HG03135 (cell line): Measurements from ENCODE around the gene NKX6-2.
"Not testable (repeated sequence)": the region's sequence is repeated elsewhere in the genome, so short reads cannot be mapped to it uniquely, and the experiment has no call there.

Experiments used
- ATAC-seq: cut with Tn5 transposase; IDR thresholded peaks from one replicate; pipeline ENCODE4 v1.9.1; 2021; ENCODE audit warnings: mild to moderate bottlenecking, moderate library complexity; ENCODE audit not compliant: unreplicated experiment

Gene NKX6-2

GRCh38 chr10:132785723-132786475 is at the start of gene NKX6-2:
Gene NKX6-2 (minus strand): TSS chr10:132786147. CDS start chr10:132785948, 199 bp downstream.
- ATAC-seq: no peak

GRCh38 chr10:132834891-132835847 is 49.2 kb upstream of the NKX6-2 start:
- ATAC-seq: no peak

DNA sequence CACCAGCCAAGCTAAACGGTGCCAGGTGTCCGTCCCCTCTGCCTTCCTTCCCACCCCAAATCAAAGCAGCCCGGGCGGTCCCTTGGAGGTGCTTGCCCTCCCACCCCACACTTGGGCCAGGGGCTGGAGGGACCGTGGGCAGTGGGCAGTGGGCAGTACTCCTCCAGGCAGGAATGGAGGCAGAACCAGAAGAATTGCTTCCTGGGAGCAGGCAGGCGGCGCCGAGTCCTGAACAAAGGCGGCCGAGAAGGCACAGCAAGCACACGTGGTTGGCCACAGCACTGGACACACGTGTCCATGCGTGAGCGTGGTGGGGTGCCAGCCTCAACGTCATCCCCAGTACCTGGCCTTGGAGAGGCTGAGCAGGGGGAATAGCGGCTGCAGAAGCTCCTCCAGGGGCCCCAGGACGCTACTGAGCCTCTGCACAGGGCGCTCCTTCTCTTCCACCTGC is 48.4 kb upstream of the NKX6-2 start:
- ATAC-seq: no peak

DNA sequence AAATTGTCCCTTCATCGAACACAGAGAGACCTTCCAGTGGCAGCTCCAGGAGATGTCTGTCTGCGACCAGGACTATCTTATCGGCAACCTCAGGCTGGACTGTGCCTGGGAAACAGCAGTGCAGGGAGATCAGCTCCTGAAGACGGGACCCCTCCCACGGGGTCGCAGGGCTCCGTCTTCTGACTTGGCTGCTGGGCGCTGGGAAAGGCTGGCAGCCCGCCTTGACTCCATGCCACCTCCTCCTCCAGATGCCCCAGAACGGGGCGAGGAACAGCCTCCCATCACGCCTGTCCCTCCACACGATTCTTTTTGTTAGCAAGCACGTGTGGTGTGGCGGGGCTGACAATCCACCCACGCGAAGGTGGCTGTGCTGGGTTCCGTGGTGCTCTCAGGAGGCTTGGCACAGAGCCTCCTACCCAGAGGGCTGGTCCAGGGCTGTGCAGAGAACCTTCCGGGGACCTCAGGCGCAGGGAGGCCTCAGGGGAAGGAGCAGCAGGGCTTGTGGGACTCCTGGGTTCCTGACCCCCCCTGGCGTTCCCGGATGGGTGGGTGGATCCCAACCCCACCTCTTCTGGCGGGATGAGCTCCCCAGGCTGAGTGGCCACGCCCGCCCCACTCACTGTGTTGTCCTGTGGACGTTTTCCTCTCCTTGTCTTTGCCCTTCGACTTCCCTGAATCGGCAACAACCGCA is 47.6 kb upstream of the NKX6-2 start:
- ATAC-seq: no peak

GRCh38 chr10:132832186-132832969 is 46.4 kb upstream of the NKX6-2 start:
- no peak for ATAC-seq

DNA sequence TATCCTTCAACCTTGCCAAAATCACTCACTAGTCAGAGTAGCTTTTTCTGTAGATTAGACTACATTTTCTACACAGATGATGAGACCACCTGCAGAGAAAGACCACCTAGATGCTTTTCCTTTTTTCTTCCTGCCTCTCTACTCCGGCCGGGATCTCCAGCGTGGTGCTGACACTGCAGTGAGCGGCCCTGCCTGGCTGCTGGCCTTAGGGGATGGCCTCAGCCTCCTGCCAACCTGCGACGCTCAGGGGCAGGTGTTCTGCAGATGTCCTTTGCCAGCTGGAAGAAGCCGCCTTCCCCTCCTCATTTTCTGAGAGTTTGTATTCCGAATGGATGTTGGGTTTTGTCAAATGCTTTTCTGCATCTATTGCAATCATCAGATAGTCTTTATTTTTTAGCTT is 43.5 kb upstream of the NKX6-2 start:
- no peak for ATAC-seq

DNA sequence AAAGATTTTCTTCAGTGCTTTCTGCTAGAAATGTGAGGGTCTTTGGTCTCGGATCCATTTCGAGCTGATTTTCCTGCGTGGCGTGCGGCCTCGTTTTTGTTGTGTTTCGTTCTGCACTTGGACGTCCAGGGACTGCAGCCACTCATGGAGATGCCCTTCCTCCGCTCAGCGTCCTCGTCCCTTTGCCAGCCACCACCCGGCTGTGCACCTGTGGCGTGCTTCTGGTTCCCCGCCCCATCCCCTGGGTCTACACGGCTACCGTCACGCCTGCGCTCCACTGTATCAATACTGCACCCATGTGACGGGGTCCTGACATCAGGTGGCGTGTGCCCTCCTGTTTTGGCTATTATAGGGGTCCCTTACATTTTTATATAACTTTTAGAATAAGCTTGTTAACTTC is 42.7 kb upstream of the NKX6-2 start:
- ATAC-seq: no peak

- no peak for ATAC-seq
Measured at GRCh38 chr10:132827861-132828539, 42.1 kb upstream of the NKX6-2 start.

DNA sequence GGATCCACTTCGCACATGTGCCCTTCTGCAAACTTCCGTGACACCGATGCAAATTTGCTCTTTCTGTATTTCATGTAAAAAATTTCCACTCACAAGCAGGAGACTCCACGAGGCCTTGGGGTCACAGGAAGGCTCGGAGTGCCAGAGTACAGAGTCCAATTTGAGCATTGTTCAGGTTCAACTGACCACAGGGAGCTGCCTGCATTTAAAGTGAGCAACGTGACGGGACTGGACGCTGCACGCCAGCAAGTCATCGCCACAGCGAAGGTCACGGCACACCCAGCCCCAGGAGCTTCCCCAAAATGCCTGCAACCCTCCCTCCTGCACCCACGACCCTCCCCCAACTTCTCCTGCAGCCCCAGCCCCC is 41.5 kb upstream of the NKX6-2 start:
- ATAC-seq: no peak

DNA sequence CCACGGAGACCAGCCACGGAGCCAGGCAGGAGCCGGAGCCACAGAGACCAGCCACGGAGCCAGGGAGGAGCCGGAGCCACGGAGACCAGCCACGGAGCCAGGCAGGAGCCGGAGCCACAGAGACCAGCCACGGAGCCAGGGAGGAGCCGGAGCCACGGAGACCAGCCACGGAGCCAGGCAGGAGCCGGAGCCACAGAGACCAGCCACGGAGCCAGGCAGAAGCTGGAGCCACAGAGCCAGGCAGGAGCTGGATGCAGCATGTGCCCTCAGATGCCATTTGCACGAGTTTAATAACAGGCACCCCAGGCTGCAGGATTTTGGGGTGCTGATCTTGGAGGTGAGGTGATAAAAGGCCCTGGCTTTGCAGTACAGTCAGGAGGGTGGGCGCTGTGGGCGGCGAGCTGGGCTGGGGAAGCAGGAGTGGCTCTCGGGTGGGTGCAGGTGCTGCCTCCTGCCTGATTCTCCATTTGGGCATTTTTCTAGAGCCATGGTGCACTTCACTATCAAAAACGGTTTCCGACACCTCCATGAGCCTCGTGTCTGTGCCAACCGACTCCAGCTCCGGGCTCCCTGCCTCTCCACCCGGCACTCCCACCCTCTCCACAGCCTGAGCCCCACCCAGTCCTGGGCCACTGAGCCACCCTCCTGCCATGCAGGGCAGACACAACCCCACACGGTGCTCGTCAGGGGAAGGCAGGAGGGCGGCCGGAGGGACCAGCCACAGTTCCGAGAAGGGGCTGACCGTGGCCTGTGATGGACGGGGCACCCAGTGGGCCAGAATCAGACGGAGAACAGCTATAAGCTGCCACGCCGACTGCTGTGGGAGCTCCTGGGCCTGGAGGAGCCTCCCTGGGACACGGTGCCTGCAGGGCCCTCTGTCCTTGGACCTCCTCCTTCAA is 40.8 kb upstream of the NKX6-2 start:
- no peak for ATAC-seq

GRCh38 chr10:132825783-132826523 is 40.0 kb upstream of the NKX6-2 start:
- not testable (repeated sequence) for ATAC-seq

GRCh38 chr10:132820056-132820455 is 34.1 kb upstream of the NKX6-2 start:
- ATAC-seq: no peak

DNA sequence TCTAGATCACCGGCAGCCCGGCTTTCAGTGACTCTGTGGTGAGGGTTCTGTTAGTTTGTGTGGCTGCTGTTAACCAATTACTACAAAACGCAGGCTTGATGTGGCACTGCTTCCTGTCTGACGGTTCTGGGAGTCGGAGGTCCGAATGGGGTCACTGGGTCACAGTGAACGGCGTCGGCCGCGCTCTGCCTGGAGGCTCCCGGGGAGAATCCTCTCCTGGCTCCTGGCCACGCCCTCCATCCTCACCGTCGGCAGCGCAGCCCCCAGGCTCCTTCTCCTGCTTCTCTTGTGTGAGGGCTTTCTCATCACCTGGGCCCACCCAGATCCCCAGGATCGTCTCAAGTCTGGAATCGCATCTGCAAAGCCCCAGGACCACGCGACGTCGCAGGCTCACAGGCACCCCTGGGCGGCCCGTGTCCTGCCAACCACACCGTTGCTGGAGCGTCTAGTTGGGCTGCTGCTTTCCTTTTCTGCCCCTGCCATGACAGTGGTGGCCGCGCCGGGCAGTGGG is 31.8 kb upstream of the NKX6-2 start:
- ATAC-seq: no peak

- ATAC-seq: no peak
Measured at GRCh38 chr10:132816718-132817117, 30.8 kb upstream of the NKX6-2 start.

GRCh38 chr10:132815168-132815857 is 29.4 kb upstream of the NKX6-2 start:
- ATAC-seq: no peak

DNA sequence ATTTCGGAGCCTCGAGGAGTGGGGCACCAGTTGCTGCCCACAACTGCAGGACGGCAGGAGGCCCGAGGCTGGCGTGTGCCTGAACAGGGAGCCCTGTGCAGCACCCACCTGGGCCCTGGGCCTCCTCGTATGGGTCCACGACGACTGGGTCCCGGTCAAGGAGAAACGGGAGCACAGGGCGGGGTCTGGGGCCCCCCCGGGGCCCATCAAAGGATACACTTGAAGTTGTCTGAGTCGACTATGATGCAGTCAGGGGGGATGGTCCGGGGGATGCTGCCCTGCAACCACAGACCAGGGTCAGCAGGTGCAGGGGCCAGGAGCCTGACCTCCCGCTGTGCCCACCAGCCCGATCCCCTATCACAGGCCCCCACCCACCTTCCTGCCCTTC is 28.5 kb upstream of the NKX6-2 start:
- ATAC-seq: no peak
